ENCODE results near the gene HUNK. TPM values are rescaled to one million over a fixed set of nuclear protein-coding genes. Genes with fewer than 3 reads are reported as not detected.

Gene HUNK
- total RNA-seq, 4 donors from 2014 or later: 0.12 to 1.5 (median 0.91) TPM

DNA sequence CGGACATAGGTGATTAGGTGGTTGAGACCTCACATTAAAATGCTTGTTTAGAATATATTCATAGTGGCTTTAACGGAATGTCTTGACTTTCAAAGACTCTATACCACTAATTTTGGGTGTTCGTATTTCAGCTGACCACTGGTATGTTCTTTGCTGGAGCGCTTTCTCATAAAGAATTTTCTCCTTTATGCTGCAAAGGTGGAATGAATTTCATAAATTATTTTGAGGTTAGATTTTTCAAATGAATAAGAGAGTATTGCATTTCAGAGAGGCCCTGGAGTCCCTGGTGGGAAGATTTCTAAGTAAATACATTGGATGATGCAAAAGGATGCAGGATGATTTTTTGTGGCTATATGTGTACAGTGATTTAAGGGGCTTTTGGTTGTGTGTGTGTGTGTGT lies 55.8 kb downstream of the HUNK start:
- DNase-seq (ENCODE audit: low spot score) (no peak), ATAC-seq (ENCODE audit: low FRiP score) (no peak)
- TF ChIP-seq, protein P1, sequence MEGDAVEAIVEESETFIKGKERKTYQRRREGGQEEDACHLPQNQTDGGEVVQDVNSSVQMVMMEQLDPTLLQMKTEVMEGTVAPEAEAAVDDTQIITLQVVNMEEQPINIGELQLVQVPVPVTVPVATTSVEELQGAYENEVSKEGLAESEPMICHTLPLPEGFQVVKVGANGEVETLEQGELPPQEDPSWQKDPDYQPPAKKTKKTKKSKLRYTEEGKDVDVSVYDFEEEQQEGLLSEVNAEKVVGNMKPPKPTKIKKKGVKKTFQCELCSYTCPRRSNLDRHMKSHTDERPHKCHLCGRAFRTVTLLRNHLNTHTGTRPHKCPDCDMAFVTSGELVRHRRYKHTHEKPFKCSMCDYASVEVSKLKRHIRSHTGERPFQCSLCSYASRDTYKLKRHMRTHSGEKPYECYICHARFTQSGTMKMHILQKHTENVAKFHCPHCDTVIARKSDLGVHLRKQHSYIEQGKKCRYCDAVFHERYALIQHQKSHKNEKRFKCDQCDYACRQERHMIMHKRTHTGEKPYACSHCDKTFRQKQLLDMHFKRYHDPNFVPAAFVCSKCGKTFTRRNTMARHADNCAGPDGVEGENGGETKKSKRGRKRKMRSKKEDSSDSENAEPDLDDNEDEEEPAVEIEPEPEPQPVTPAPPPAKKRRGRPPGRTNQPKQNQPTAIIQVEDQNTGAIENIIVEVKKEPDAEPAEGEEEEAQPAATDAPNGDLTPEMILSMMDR (IDR thresholded peaks at IDR 0.05): no peak

DNA sequence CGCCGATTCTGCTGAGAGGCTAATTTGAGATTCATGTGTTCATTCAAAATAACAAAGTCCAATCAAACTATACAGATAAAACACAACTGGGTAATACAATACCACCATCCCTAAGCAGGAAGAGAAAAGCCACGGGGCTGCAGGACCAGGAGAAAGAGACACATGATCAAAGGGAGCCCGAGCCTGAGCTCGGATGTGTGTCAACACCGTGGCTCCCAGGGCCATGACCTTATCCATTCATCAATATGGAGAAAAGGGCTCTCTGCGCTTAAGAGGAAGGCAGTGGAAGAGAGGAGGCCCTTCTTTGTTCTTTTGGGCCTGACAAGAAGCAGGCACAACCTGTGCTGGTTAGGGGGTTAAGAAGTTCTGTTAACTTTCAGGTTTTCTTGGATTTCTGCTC lies 56.7 kb downstream of the HUNK start:
- TF ChIP-seq, protein P1 (IDR thresholded peaks at IDR 0.05): no peak
- ATAC-seq (ENCODE audit: low FRiP score) (no peak), DNase-seq (ENCODE audit: low spot score) (no peak)

DNA sequence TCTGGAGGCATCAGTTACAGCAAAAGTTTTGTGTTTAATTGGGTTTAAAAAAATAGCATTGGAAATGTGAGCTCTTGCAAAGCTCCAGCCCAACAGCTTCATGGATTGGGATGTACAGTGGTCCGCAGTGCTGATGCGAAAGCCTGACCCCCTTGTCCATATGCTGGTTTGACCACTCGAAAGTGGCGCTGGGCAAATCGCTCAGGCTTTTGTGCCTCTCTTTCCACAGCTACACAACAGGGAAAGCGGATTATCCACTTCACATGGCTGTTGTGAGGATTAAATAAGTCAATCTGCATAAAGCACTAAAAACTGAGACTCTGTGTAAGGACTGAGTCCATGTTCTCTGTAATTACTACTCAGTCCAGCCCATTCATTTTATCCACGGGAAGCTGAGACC lies 57.2 kb downstream of the HUNK start:
- ATAC-seq (ENCODE audit: low FRiP score) (no peak), DNase-seq (ENCODE audit: low spot score) (no peak)
- TF ChIP-seq, protein P1 (IDR thresholded peaks at IDR 0.05): no peak

DNA sequence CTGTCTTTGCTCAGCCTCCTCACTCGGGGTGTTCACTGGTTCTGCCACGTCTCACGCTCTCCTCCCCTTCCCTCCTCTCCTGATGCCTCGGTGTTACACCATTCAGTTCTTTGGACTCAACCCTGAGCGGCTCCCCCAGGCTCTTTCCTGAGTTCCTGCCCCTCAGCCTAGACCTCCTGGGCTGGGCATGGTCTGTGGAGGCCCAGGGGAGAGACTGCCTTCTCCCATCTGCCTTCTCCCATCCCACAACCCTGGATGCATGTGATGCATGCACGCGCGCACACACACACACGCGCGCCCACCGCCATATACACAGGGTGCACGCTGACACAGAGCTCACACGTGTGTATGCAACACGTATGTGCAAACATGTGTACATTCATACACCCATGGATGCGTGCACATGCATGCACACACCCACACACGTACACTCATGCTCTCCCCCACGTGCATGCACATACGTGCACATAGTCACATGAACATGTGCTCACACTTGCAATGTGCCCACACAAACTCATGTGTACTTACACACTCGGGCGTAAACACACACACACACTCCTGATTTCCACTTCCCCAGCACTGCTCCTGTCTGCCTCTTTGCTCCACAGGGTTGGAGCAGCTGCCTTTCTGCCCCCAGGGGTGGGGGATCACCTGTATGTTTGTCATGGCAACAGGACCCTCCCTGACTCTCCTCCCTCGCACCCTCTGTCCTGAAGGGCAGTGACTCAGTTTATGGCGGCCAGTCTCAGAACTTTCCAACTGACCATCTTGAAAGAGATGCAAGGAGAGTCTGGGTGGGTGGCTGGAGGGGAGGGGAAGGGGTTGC lies 59.0 kb downstream of the HUNK start:
- no peak for DNase-seq (ENCODE audit: low spot score)
- TF ChIP-seq, protein P1 (IDR thresholded peaks at IDR 0.05): no peak
- ATAC-seq (ENCODE audit: low FRiP score): no peak

DNA sequence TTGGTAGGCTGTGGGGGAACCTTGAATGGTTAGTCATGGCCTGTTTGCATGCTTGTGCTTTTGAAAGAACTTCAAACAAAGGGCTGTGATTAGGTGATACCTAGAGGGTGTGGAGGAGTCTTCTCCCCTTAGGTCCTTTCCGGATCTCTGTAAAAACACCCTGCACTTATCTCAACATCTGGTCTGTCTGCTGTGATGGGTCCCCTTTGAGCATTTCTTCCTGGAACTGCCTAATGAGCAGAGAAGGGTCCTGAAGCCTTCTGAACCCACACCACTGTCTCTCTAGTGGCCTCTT lies 59.6 kb downstream of the HUNK start:
- TF ChIP-seq, protein P1 (IDR thresholded peaks at IDR 0.05): no peak
- DNase-seq (ENCODE audit: low spot score) (no peak), ATAC-seq (ENCODE audit: low FRiP score) (no peak)

DNA sequence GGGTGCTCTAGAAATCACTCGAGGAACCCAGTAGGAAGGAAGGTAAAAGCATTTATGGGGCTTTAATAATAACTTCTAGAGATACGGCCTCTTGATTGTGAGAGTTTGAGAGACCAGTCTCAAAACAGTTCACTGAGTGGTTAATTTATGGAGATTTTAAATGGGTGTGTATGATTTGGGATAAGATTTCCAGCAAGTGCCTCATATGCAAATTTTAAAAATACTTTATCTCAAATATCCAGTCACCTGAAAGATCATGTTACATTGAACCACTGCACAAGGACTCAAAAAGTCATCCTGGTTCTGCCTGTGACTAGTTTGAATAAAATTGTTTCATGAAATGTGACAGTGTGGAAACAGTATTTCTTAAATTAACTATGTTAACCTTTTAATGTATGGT lies 64.5 kb downstream of the HUNK start:
- TF ChIP-seq, protein P1 (IDR thresholded peaks at IDR 0.05): no peak
- DNase-seq (ENCODE audit: low spot score) (no peak), ATAC-seq (ENCODE audit: low FRiP score) (no peak)
